Cardiac muscle cell (in vitro differentiated cells and primary cell): ENCODE data around the gene MRPS31. TPM values are rescaled to one million over a fixed set of nuclear protein-coding genes. Genes with fewer than 3 reads are reported as not detected.
"Not testable (repeated sequence)": the region's sequence is repeated elsewhere in the genome, so short reads cannot be mapped to it uniquely, and the experiment has no call there.

Experiments
- DNase-seq, 2 donors: peaks; one replicate each; pipeline versions ENCODE4 v3.0.0 to v3.0.0-alpha.2; 2010 to 2017; ENCODE audit warnings: low read depth in 1 of 2, low spot score in 1 of 2
- H3K27ac ChIP-seq: fragments of 200-600 bp; sonication (generic); 2 replicates; pipeline ENCODE4 v1.5.1; 2016
- H3K27me3 ChIP-seq: fragments of 200-600 bp; sonication (generic); 2 replicates; pipeline ENCODE4 v1.6.0; 2016; ENCODE audit warnings: control low read depth
- H3K36me3 ChIP-seq: fragments of 200-600 bp; sonication (generic); 2 replicates; pipeline ENCODE4 v1.5.1; 2016; ENCODE audit warnings: control low read depth
- H3K4me1 ChIP-seq: fragments of 200-600 bp; sonication (generic); 2 replicates; pipeline ENCODE4 v1.8.1; 2017; ENCODE audit warnings: low read depth, mild to moderate bottlenecking, mixed run types
- H3K4me3 ChIP-seq: fragments of 200-600 bp; sonication (generic); 2 replicates; pipeline ENCODE4 v1.5.1; 2016; ENCODE audit warnings: mild to moderate bottlenecking
- H3K9me3 ChIP-seq: fragments of 200-600 bp; sonication (generic); 2 replicates; pipeline ENCODE4 v1.5.1; 2017; ENCODE audit warnings: low read depth, mild to moderate bottlenecking, control low read depth
- CTCF ChIP-seq: IDR thresholded peaks from 2 replicates; pipeline ENCODE4 v1.5.1; 2012; ENCODE audit warnings: low read depth, mild to moderate bottlenecking, low read length
- polyA plus RNA-seq: library from polyadenylated mRNA; unstranded; fragments of >200 nt; fragmentation: Nextera tagmentation; extraction: Ambion mirVana; gene quantifications from 2 replicates; pipeline ENCODE4 v1.2.1, GENCODE V29; 2016
- total RNA-seq: library from RNA; depleted of rRNA; stranded (reverse); fragments of >200 nt; gene quantifications from 2 replicates; pipeline ENCODE4 v1.2.3, GENCODE V29; 2016

Gene MRPS31
- total and polyA plus RNA-seq, 2 experiments from 2014 or later, result 36.3 to 39.2 TPM

- H3K27ac ChIP-seq, result no peak overlapping the region
Observed at GRCh38 chr13:40787062-40787461, 16.1 kb upstream of the MRPS31 start.

GRCh38 chr13:40786568-40786996 lies 15.6 kb upstream of the MRPS31 start:
- Histone ChIP-seq H3K36me3 (no peaks in the 10 kb centered on the region), H3K4me1 (peaks cover 3% of the 10 kb centered on the region), H3K4me3 (no peak overlapping the region), H3K9me3 (no peaks in the 10 kb centered on the region), H3K27ac (no peak overlapping the region), H3K27me3 (no peaks in the 10 kb centered on the region)
- no peak for TF ChIP-seq CTCF
- DNase-seq, result peak in 1 of 2 donors; percentile 39

More at GRCh38 chr13:40787062-40787461, 16.1 kb upstream of the MRPS31 start:
- Histone ChIP-seq H3K36me3 (no peaks in the 10 kb centered on the region), H3K9me3 (no peaks in the 10 kb centered on the region), H3K4me3 (no peak overlapping the region), H3K27me3 (no peaks in the 10 kb centered on the region), H3K4me1 (peaks cover 3% of the 10 kb centered on the region)
- DNase-seq, result no peak
- no peak for TF ChIP-seq CTCF

GRCh38 chr13:40784540-40784939 lies 13.6 kb upstream of the MRPS31 start:
- no peak for TF ChIP-seq CTCF
- no peak overlapping the region for H3K4me3 ChIP-seq
- no peaks in the 10 kb centered on the region for H3K36me3 ChIP-seq
- no peak for DNase-seq
- no peaks in the 10 kb centered on the region for H3K27me3 ChIP-seq
- H3K9me3 ChIP-seq, result no peaks in the 10 kb centered on the region
- no peak overlapping the region for H3K27ac ChIP-seq
- H3K4me1 ChIP-seq, result no peaks in the 10 kb centered on the region

DNA sequence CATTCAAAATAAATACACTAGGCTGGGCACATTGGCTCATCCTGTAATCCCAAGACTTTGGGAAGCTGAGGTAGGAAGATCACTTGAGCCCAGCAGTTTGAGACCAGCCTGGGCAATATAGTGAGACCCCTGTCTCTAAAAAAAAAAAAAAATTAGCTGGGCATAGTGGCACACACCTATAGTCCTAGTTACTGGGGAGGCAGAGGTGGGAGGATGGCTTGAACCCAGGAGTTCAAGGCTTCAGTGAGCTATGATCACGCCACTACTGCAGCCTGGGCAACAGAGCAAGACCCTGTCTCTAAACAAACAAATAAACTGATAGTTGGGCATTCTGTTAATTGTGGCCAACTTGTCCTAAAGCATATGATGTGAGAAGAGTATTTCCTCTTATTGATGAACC lies 12.0 kb upstream of the MRPS31 start:
- H3K27ac ChIP-seq, H3K9me3 ChIP-seq, H3K36me3 ChIP-seq, DNase-seq, H3K4me1 ChIP-seq, H3K4me3 ChIP-seq, H3K27me3 ChIP-seq: not testable (repeated sequence)

DNA sequence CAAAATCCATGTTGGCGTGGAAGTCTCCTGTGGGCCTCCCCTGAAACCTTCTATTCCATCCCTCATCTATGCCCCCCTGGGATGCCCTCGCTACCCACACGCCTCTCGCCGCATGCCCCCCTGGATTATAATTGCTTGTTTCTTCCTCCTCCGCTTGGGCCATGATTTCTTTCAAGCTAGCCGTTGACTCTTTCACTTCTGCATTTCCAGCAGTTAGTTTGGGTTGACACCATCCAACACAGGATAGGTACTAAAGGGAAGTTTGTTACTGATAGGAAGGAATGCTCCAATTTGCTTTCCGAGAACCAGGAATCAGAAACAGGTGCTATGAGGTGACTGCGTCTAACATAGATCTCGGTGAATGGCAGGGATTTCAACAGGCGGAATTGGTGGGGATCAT lies 10.7 kb upstream of the MRPS31 start:
- Histone ChIP-seq H3K4me3 (no peak overlapping the region), H3K36me3 (no peaks in the 10 kb centered on the region), H3K9me3 (no peaks in the 10 kb centered on the region), H3K27me3 (no peaks in the 10 kb centered on the region), H3K4me1 (no peaks in the 10 kb centered on the region), H3K27ac (no peak overlapping the region)
- DNase-seq, result no peak
- TF ChIP-seq CTCF, result no peak

DNA sequence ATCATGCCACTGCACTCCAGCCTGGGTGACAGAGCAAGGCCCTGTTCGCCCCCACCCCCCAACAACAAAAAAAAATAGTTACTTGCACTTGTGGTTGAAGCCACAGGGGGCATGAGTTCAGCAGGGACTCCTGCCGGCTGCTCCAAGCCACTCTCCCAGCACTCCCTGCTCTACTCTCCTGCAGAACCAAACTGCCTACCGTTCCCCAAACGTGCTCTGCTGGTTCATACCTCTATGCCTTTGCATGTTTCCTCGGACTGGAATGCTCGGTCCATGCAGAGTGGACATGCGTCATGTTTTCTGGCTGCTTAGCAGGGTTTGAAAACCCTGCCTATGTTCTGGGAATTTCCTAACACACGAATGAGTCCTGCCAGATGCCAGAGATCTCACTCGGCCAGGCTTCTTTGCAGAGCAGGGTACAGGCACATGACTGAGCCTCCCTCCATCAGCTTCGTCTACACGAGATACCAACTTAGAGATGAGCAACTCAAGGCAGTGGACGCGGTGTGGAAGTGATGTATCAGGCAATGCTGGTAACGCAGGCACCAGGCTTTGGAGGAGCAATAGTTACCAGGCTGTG lies 9.9 kb upstream of the MRPS31 start:
- no peaks in the 10 kb centered on the region for H3K9me3 ChIP-seq
- no peaks in the 10 kb centered on the region for H3K27me3 ChIP-seq
- DNase-seq, result peak in 1 of 2 donors; percentile 26
- no peak for TF ChIP-seq CTCF
- H3K4me3 ChIP-seq, result no peak overlapping the region
- H3K36me3 ChIP-seq, result no peaks in the 10 kb centered on the region
- H3K4me1 ChIP-seq, result no peaks in the 10 kb centered on the region
- H3K27ac ChIP-seq, result no peak overlapping the region
